C4-2B (cell line): ENCODE data around the gene BRSK2.
A peak's percentile ranks its signal among the peaks of the same experiment; 100 is the strongest.

Experiments
- H3K27ac ChIP-seq: fragments of 450-650 bp; 2 replicates; pipeline ENCODE4 v1.5.1; 2017
- ZFX ChIP-seq: fragments of 450-650 bp; IDR thresholded peaks from 2 replicates; pipeline ENCODE4 v1.6.1; 2017
- TF ChIP-seq, protein P1 (sequence below): fragments of 450-650 bp; conservative IDR thresholded peaks from 2 replicates; pipeline ENCODE4 v1.5.1; 2017; ENCODE audit warnings: mild to moderate bottlenecking

The BRSK2 gene

DNA sequence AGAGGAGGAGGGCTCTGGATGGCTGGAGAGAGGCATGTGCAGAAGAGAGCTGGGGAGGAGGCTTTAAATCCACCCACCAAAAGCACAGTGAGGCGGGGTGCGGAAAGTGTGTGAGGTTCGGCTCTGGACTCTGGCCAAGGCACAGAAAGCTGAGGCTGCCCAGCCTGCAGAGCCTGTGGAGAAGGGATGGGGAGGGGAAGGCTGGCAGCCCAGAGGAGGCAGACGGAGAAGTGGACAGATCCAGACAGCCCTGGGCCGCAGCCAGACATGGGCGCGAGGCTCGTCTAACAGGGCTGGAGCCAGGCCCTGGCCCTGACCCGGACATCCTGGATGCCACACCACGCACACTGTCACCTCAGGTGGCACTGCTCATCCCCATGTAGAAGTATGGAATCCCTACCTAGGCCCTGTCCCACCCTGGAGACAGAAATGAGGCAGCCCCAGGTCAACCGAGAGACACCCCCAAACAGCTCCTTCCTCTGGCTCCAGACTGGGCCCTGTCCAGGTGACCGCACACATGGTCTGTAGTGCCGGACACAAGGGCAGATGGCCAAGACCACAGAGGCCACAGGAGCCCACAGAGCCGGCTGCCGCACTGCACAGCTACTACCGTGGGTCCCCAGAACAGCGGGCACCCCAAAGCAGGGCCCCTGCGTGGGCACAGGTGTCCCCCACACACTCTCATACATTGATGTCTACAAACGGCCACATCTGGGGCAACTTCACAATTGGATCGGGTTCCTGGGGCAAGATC lies 113.4 kb downstream of the BRSK2 start:
- TF ChIP-seq, protein P1, sequence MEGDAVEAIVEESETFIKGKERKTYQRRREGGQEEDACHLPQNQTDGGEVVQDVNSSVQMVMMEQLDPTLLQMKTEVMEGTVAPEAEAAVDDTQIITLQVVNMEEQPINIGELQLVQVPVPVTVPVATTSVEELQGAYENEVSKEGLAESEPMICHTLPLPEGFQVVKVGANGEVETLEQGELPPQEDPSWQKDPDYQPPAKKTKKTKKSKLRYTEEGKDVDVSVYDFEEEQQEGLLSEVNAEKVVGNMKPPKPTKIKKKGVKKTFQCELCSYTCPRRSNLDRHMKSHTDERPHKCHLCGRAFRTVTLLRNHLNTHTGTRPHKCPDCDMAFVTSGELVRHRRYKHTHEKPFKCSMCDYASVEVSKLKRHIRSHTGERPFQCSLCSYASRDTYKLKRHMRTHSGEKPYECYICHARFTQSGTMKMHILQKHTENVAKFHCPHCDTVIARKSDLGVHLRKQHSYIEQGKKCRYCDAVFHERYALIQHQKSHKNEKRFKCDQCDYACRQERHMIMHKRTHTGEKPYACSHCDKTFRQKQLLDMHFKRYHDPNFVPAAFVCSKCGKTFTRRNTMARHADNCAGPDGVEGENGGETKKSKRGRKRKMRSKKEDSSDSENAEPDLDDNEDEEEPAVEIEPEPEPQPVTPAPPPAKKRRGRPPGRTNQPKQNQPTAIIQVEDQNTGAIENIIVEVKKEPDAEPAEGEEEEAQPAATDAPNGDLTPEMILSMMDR, result no peak
- no peak for TF ChIP-seq ZFX

DNA sequence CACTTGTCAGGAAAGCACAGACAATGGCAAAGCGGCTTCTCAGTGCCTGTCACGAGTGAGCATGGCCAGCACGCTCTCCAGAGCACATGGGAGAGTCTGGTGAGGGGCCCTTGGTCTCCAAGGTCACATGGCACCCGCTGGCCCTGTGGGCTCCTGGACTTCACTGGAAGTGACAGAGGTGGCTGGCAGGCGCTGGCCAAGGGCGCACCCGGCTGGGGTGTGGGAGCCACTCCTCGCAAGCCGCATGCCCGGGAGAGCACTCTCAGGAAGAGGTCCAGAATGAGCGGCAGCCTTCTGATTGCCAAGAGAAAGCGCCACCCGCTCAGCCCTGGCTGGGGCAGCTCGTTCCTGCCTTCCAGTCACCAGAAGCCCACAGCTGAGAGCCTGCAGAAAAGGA lies 114.0 kb downstream of the BRSK2 start:
- peak overlapping the region; percentile 72 for H3K27ac ChIP-seq
- no peak for TF ChIP-seq ZFX
- TF ChIP-seq, protein P1, result no peak

More for the DNA sequence above, 113.4 kb downstream of the BRSK2 start:
- peak overlapping the region; percentile 72 for H3K27ac ChIP-seq

DNA sequence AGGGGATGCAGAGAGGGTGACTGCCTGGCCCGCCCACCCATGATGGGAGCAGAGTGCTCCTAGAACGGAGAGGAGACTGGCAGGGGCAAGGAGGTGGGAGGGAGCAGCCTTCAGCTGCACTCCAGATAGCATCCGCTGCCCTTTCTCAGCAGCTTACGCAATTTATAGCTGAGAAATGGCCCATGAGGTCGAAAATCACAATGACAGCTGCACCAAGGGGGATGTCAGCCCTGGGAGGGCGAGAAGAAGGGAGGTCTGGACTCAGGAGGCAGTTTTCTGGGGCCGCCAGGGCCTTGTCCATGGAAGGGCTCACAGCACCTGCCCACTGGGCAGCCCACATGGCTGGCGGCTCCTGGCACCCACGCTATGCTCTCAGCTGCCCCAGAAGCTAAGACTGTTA lies 114.4 kb downstream of the BRSK2 start:
- peak overlapping the region; percentile 72 for H3K27ac ChIP-seq
- no peak for TF ChIP-seq ZFX
- TF ChIP-seq, protein P1, result no peak

DNA sequence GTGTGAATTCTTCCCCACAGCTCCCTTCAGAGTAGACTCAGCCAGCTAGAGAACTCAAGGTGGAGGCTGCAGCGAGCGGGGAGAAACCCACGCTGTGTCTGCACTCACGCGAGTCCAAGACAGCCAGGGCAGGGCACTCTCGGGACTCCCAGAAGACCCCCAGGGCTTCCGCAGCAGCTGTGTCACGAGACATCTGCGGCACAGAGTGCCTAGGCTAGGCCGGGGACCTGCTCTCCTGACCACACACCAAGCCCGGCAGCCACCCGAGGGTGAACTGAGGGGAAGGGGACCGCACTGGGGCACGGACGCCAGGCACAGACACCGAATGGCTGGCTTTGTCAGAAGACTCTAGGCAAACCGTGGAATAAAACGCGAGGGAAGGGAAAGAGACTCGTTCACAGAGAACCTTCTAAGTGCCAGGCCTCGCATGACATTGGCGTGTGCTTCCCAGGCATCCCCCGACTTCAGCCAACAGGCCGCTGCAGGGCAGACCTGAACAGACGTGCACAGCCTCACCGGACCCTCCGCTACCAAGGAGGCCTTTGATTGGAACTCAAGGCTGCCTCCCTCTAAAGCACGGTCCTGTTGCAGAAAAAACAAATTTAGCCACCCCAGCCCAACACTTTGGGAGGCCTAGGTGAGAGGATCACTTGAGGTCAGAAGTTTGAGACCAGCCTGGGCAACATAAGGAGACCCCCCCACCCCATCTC lies 115.0 kb downstream of the BRSK2 start:
- TF ChIP-seq, protein P1, result no peak
- TF ChIP-seq ZFX, result no peak
- H3K27ac ChIP-seq, result no peak overlapping the region; the same call in 1 of the 2 replicates

DNA sequence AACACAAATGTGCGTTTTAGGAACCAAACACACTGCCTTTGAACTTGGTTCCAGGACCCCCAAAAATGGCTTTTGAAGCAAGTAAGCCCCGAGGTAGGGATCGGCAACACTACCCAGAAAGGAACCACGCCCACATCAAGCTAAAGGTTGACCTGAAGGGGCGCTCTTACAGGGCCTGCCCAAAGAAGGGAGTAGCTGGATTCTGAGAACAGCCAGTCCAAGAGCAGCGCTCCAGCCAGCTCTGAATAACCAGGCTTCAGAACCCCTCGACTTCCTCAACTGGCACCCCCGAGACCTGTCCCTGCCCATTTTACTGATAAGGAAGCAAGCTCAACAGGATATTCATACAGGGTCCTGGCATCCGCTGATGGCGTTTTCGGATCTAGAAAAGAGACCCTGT lies 115.7 kb downstream of the BRSK2 start:
- TF ChIP-seq ZFX, result no peak
- TF ChIP-seq, protein P1, result no peak

DNA sequence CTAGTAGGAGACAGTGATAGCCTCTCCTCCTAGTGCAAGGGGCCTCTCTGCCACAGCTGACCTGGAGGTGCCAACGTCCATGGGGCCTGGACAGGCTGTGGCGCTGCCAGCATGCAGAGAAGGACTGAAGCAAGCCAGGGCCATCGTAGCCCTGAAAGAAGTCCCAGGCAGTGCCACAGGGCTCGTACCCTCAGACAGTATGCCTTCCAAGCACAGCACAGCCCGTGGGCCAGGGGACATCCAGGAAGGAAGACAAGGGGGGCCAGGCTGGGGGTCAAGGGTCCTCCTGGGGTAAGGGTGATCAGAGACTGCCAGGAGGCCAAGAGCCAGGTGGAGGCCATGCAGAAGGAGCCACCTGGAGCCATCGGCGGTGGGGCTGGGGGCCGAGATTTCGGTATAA lies 117.2 kb downstream of the BRSK2 start:
- TF ChIP-seq, protein P1, result no peak
- no peak for TF ChIP-seq ZFX
- H3K27ac ChIP-seq, result no peak overlapping the region

More for the DNA sequence above, 115.7 kb downstream of the BRSK2 start:
- no peak overlapping the region for H3K27ac ChIP-seq
